Putamen (tissue), 1 donor: ENCODE results near the gene NRTN.
A peak's percentile ranks its signal among the peaks of the same experiment; 100 is the strongest.

ENCODE experiments used
- DNase-seq: peaks from one replicate; pipeline ENCODE4 v3.0.0-alpha.2; 2016; ENCODE audit warnings: low spot score

Gene NRTN

GRCh38 chr19:5790559-5791520 is 14.0 kb upstream of the NRTN start, which contains the start of gene DUS3L:
TSS of gene DUS3L (minus strand) at chr19:5791163. CDS start at chr19:5791141, 22 bp downstream.
- peak; percentile 98 for DNase-seq

- DNase-seq, result no peak
These were observed 12.6 kb upstream of the NRTN start for GRCh38 chr19:5792224-5792623.

GRCh38 chr19:5793188-5793587 is 11.7 kb upstream of the NRTN start:
- no peak for DNase-seq

- no peak for DNase-seq
These were observed 9.4 kb upstream of the NRTN start for GRCh38 chr19:5795382-5795919.

- no peak for DNase-seq
These were observed 6.6 kb upstream of the NRTN start for GRCh38 chr19:5798244-5798643.

- DNase-seq, result no peak
These were observed 5.3 kb upstream of the NRTN start for GRCh38 chr19:5799247-5800241.

GRCh38 chr19:5800361-5801270 is 4.3 kb upstream of the NRTN start:
- no peak for DNase-seq

- no peak for DNase-seq
These were observed 2.9 kb upstream of the NRTN start for GRCh38 chr19:5801796-5802619.

- no peak for DNase-seq
These were observed 1.5 kb upstream of the NRTN start for GRCh38 chr19:5803441-5803751.

GRCh38 chr19:5803752-5804515 is 933 bp upstream of the NRTN start:
- DNase-seq, result no peak

- no peak for DNase-seq
These were observed 730 bp downstream of the NRTN start for GRCh38 chr19:5805462-5806132.

GRCh38 chr19:5806133-5806489 is 1.2 kb downstream of the NRTN start:
- no peak for DNase-seq

- DNase-seq, result no peak
These were observed 2.0 kb downstream of the NRTN start for GRCh38 chr19:5806905-5807304.

- DNase-seq, result no peak
These were observed 3.4 kb downstream of the NRTN start for GRCh38 chr19:5808120-5808816.

GRCh38 chr19:5809053-5809452 is 4.2 kb downstream of the NRTN start:
- DNase-seq, result no peak

- DNase-seq, result no peak
These were observed 4.6 kb downstream of the NRTN start for GRCh38 chr19:5809469-5809868.

- no peak for DNase-seq
These were observed 6.2 kb downstream of the NRTN start for GRCh38 chr19:5811117-5811516.

- DNase-seq, result no peak
These were observed 9.4 kb downstream of the NRTN start for GRCh38 chr19:5814123-5814851.
